AG09319 (cell line): ENCODE measurements around the gene C1orf232.

Experiments used
- DNase-seq: peaks from one replicate; pipeline ENCODE4 v3.0.0-alpha.2; 2010; ENCODE audit warnings: low read depth; ENCODE audit errors: extremely low read depth
- TF ChIP-seq, protein P1 (sequence below): IDR thresholded peaks from 2 replicates; pipeline ENCODE4 v1.5.1; 2011; ENCODE audit warnings: low read depth, mild to moderate bottlenecking, inconsistent platforms, low read length, moderate library complexity

C1orf232 gene

DNA sequence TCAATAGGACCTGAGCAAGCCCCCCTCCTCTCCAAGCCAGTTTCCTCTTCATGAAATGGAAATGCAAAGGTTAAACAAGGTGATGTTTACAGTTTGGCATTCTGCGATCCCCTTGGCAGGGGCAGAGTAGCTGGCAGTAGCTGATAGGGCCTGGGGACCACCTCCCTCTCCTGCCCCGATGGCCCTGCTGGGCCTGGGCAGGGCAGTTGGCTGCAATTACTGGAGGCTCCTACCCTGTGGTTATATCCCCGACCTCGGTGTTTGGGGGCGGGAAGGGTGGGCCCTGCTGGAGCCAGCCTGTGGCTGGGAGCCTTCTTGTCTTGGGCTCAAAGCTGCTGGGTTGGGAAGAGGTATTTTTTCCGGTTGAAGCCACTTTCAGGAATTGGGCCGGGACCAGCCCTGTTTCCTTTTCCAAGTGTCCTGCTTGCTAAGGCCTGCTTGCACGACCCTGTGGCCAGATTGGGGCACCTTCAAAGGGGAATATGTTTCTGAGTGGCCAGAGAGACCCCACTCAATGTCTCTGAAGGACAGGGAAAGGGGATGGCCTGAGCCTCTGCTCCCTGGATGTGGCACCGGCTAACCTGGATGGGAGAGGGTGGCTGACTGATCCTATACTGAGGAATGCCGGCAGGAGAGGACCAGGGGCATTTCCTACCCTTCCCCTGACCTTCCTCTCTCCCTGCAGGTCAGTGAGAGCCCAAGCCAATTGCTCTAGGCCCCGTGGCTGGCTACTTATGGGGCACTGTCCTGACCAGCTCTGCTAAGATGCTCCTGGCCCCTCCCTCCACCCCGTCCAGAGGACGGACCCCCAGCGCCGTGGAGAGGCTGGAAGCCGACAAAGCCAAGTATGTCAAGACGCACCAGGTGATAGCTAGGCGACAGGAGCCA lies 8.0 kb downstream of the C1orf232 start:
- no peak for DNase-seq
- TF ChIP-seq, protein P1, sequence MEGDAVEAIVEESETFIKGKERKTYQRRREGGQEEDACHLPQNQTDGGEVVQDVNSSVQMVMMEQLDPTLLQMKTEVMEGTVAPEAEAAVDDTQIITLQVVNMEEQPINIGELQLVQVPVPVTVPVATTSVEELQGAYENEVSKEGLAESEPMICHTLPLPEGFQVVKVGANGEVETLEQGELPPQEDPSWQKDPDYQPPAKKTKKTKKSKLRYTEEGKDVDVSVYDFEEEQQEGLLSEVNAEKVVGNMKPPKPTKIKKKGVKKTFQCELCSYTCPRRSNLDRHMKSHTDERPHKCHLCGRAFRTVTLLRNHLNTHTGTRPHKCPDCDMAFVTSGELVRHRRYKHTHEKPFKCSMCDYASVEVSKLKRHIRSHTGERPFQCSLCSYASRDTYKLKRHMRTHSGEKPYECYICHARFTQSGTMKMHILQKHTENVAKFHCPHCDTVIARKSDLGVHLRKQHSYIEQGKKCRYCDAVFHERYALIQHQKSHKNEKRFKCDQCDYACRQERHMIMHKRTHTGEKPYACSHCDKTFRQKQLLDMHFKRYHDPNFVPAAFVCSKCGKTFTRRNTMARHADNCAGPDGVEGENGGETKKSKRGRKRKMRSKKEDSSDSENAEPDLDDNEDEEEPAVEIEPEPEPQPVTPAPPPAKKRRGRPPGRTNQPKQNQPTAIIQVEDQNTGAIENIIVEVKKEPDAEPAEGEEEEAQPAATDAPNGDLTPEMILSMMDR: no peak

DNA sequence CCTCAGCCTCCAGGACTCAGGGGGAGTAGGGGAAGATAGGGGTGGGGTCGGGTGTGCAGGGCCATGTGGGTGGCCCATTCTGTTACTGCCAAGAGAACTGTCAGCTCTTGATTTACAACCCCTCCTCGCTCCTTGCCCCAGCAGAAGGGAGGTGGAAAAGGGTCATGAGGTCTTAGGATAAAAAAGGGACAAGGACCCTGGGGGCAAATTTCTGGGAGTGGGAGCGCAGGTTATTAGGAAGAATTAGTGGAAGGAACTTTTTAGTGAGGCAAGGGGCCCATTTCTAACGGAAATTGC lies 9.1 kb downstream of the C1orf232 start:
- TF ChIP-seq, protein P1: no peak
- no peak for DNase-seq

DNA sequence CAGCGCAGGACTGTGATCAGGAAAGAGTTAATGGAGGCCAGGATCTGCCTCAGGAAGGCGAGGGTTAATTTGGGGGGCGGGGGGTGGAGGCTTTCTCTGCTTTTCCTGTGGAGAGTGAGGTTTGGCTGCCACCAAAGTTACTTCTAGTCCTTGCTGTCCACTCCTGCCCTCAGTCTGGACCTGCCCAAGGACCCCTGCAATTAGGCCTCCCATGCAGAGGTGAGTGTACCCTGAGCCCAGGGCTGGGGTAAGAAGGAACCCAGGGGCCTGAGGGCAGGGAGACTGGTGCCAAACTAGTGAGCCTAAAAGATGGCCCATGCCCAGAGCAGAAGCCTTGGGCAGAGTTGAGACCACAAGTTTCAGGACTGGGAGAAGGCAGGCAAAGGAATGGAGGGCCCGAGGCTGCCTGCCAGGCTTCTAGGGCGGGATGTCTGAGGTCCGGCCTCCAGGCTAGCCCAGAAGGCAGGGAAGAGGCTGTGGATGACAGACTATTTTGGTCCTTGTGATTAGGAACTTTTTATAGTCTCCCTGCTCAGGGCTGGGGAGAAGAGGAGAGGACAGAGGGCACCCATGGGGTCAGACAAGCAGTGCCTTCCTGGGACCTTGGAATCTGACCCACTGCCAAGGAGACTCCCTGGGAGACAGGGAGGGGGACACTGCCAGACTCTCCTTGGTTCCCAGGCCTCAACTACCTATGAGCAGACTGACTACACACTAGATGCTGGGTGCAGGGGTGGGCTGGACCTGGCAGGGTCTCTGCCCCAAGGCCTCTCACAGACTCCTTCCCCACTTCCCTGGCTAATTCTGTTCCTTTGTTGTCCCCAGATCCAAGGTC lies 9.6 kb downstream of the C1orf232 start, which contains the start of gene FAM110D:
Gene FAM110D, plus strand, starts transcription at position 172 of the 835 bp plus-strand sequence. CDS start 2,213 bp downstream, outside the sequence.
- no peak for DNase-seq
- TF ChIP-seq, protein P1: no peak

DNA sequence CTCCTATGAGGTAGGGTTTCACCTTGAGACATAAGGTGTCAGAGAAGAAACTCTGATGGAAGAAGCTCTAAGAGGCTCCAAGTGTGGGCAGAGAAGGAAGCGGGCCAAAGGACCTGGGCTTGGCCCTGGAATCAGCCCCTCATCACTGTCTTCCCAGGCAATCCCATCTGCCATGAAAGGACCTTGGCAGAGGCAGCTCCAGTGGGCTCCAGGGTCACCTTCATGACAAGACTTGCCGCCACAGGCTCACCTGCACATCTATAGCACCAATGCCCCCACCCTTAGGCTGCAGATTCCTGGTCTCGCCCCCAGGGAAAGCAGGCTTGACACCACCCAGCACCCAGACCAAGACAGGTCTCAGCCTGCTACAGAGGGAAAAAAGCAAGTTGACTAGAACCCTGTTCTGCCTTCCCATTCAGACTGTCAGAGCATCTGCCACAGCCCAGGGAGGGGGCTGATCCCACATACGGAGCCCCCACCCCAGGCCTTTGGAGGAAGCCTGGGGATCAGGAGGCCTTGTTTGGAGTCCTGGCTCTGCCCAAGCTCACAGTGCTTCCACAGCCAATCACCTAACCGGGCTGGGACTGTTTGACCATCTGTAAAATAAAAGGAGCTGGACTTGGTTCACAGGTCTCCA lies 10.4 kb downstream of the C1orf232 start:
- TF ChIP-seq, protein P1: no peak
- DNase-seq: no peak

DNA sequence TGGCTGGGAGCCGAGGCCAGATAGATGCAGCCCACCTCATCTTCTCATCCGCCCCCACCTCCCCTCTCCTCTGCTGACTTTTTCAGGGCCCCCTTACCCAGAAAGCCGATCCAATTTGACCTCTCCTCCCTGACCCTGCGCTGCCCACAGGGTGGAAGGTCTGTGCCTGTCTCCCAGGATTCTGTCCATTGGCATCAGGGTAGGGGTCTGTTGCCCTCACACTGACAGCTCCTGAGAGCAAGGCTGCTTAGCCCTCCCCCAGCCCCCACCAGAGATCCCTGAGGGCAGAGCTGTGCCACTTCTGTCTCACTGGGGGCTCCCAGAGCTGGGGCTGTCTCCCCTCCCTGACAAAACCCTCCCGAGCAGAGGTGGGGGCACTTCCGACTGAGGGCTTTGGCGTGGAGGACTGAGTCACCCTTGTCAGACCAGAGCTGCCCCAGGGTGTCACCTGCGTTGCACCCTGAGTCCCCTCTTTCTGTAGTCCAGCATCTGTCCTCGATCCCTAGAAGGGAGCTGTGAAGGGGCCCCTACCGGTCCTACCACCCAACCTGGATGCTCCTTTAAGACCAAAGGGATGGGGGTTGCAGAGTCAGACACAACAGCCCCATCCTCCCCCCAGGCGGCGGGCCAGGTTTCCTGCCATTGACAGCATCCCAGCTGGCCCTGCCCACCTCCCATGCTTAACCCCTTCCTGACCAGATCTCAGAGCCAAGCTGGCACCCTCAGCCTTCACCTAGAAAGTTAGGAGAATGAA lies 12.3 kb downstream of the C1orf232 start:
- no peak for DNase-seq
- TF ChIP-seq, protein P1: no peak

DNA sequence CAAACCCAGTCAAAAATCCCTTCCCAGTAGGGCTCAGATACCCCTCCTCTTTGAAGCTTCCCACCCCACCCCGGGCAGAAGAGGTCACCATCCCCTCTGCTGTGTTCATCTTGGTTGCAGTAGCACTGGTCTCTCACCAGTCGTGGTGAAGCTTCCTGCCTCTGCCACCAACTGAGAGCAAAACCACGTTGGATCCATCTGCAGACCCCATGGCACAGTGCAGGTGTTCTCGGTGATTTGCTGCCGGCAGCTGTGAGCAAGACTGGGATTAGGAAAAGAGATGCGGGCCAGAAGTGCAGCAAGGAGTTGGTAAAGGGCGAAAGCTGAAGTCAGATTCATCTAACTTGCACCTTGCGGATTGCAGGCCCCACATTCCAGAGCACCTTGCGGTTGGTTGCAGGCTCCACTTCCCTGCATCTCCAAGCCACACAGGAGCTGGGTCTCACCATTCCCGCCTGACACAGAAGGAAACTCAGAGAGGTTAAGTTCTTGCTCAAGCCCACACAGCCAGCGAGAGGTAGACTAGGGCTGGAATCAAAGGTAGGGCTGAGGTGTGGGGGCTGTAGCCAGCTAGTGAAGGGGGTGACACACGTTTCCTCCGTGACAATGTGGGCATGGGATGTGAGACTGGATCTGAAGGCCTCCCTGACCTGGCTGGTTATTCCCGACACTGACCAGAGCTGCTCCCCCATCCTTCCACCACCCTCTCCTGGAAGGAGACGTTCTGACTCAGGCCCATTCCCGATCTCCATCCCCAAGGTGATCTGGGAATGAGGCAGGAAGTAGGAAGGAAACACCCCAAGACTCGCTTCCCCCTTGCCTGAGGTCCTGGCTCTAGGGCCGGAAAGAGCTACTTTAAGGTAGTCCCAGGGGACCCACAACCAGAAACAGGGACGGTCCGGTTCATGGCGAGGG lies 13.1 kb downstream of the C1orf232 start:
- TF ChIP-seq, protein P1: no peak
- no peak for DNase-seq
